Activated CD4-positive, alpha-beta T cell treated with anti-CD3 and anti-CD28 coated beads, Interleukin-2, amount 10 ng/mL, durations not matched to agents 24 days and 14 days (primary cell): ENCODE data around the gene MYRF. TPM values are rescaled to one million over a fixed set of nuclear protein-coding genes. Genes with fewer than 3 reads are reported as not detected.

Experiments
- DNase-seq: peaks from one replicate; pipeline ENCODE4 v3.0.0; 2022
- H3K27ac Mint-ChIP-seq: one replicate; pipeline ENCODE4 v1.8.0; 2022; ENCODE audit warnings: mild to moderate bottlenecking, mixed read lengths
- H3K27me3 Mint-ChIP-seq: one replicate; pipeline ENCODE4 v1.8.0; 2022; ENCODE audit warnings: mixed read lengths
- H3K36me3 Mint-ChIP-seq: one replicate; pipeline ENCODE4 v1.8.0; 2022; ENCODE audit warnings: low read depth, mild to moderate bottlenecking, mixed read lengths
- H3K4me1 Mint-ChIP-seq: one replicate; pipeline ENCODE4 v1.8.0; 2021; ENCODE audit warnings: mixed read lengths
- H3K4me3 Mint-ChIP-seq: one replicate; pipeline ENCODE4 v1.8.0; 2022; ENCODE audit warnings: mild to moderate bottlenecking, moderate library complexity, mixed read lengths
- H3K9me3 Mint-ChIP-seq: one replicate; pipeline ENCODE4 v1.8.0; 2021; ENCODE audit warnings: mixed read lengths
- intact Hi-C: fragments of 100-400 bp; cut with micrococcal nuclease; formaldehyde crosslinking; loops from one replicate; pipeline ENCODE4 v1.15.1; 2023
- total RNA-seq: library from RNA; stranded (reverse); gene quantifications from 2 replicates; pipeline ENCODE4 v1.2.3, GENCODE V29; 2022

Gene MYRF
- total RNA-seq, 1 donor from 2014 or later, result 1.2 TPM

DNA sequence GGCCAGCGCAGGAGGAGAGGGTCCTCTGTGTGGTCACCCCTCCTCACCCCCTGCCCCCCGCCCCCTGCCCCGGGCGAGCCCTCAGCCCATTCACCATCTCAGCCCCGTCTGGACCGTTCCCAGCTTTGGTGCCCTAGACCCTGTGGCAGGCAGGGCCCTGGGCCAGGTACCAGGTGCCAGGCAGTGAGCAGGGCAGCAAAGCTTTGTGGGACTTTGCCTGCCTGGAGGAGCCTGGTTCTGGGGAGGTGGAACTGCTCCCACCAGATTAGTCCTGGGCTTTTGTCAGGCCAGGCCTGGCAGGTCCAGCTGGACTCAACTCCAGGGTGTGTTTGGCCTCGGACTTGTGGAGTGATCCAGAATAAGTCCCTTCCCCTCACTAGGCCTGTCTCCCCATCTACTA is 13.7 kb upstream of the MYRF start:
- Mint-ChIP-seq H3K27me3 (no peaks in the 10 kb centered on the region), H3K27ac (no peak overlapping the region), H3K9me3 (no peaks in the 10 kb centered on the region), H3K4me1 (no peaks in the 10 kb centered on the region), H3K36me3 (no peaks in the 10 kb centered on the region), H3K4me3 (no peak overlapping the region)
- DNase-seq, result no peak
- intact Hi-C loops, result no loop called here

DNA sequence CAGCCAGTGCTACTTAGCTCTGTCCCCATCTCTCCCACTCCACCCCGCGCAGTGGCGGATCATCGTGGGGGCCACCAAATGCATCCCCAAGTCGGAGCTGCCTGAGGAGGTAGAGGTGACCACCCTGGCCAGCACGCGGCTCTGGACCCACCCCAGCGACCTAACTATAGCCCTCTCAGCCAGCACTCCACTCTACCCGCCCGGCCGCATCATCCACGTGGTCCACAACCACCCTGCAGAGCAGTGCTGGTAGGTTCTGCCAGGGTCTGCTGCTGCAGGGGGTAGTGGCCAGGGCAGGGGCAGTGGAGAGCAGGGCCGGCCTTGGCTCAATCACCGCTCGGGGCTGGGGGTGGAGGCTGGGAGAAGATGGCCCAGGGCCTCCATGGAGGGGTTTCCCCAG is 13.0 kb upstream of the MYRF start:
- H3K9me3 Mint-ChIP-seq, result no peaks in the 10 kb centered on the region
- no peaks in the 10 kb centered on the region for H3K36me3 Mint-ChIP-seq
- intact Hi-C loops, result no loop called here
- no peak overlapping the region for H3K4me3 Mint-ChIP-seq
- no peak overlapping the region for H3K27ac Mint-ChIP-seq
- no peak for DNase-seq
- H3K4me1 Mint-ChIP-seq, result no peaks in the 10 kb centered on the region
- no peaks in the 10 kb centered on the region for H3K27me3 Mint-ChIP-seq

DNA sequence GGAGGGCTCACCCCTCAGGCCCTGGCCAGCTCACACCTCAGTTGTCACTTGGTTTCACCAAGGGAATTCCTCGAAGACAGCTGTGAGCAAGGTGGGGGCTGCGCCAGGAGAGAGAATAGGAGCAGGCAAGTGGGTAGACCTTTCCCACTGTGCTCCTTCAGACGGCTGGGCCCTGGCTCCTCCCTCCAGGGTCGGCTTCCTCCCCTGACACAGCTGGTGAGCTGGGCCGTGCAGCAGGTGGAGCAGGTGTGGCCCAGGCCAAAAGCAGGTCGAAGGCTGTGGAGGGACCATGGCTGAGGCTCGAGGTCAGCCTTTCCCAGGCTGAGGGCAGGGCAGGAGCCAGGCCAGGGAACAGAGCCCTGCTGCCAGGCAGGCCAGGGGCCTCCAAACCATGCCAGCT is 12.5 kb upstream of the MYRF start:
- Mint-ChIP-seq H3K27ac (no peak overlapping the region), H3K4me1 (no peaks in the 10 kb centered on the region), H3K27me3 (no peaks in the 10 kb centered on the region)

DNA sequence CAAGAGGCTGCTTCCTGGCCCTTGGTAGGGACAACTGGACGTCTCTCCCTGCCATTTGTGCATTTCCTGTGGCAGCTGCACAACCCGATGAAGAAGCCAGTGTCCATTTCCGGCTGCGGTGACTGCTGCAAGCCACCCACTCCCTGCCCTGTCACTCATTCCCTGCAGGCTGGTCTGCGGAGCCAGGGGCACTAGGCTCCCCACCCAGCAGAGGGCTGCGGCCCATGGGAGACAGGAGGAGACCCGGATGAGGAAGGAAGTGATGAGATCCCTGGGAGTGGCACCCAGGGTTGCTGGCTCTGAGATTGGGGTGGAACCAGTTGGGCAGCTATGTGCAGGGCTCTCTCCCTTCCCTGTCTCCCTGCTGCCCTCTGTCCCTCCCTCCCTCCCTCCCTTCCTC is 10.0 kb upstream of the MYRF start:
- no peaks in the 10 kb centered on the region for H3K36me3 Mint-ChIP-seq
- no peak overlapping the region for H3K4me3 Mint-ChIP-seq
- intact Hi-C loops, result no loop called here
- no peaks in the 10 kb centered on the region for H3K27me3 Mint-ChIP-seq
- H3K4me1 Mint-ChIP-seq, result no peaks in the 10 kb centered on the region
- H3K27ac Mint-ChIP-seq, result no peak overlapping the region
- DNase-seq, result no peak
- no peaks in the 10 kb centered on the region for H3K9me3 Mint-ChIP-seq

More for the DNA sequence above, 12.5 kb upstream of the MYRF start:
- H3K9me3 Mint-ChIP-seq, result no peaks in the 10 kb centered on the region
- intact Hi-C loops, result no loop called here
- H3K4me3 Mint-ChIP-seq, result no peak overlapping the region
- no peaks in the 10 kb centered on the region for H3K36me3 Mint-ChIP-seq
- no peak for DNase-seq

DNA sequence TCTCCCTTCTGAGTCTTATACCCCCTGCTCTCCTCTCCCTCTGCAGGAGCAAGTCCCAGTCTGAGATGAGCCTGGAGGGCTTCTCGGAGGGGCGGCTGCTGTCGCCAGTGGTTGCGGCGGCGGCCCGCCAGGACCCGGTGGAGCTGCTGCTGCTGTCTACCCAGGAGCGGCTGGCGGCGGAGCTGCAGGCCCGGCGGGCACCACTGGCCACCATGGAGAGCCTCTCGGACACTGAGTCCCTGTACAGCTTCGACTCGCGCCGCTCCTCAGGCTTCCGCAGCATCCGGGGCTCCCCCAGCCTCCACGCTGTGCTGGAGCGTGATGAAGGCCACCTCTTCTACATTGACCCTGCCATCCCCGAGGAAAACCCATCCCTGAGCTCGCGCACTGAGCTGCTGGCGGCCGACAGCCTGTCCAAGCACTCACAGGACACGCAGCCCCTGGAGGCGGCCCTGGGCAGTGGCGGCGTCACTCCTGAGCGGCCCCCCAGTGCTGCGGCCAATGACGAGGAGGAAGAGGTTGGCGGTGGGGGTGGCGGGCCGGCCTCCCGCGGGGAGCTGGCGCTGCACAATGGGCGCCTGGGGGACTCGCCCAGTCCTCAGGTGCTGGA is 8.8 kb upstream of the MYRF start:
- no peaks in the 10 kb centered on the region for H3K27me3 Mint-ChIP-seq
- intact Hi-C loops, result no loop called here
- no peak for DNase-seq
- H3K4me1 Mint-ChIP-seq, result no peaks in the 10 kb centered on the region
- H3K27ac Mint-ChIP-seq, result no peak overlapping the region
- H3K4me3 Mint-ChIP-seq, result no peak overlapping the region
- no peaks in the 10 kb centered on the region for H3K9me3 Mint-ChIP-seq
- H3K36me3 Mint-ChIP-seq, result no peaks in the 10 kb centered on the region

DNA sequence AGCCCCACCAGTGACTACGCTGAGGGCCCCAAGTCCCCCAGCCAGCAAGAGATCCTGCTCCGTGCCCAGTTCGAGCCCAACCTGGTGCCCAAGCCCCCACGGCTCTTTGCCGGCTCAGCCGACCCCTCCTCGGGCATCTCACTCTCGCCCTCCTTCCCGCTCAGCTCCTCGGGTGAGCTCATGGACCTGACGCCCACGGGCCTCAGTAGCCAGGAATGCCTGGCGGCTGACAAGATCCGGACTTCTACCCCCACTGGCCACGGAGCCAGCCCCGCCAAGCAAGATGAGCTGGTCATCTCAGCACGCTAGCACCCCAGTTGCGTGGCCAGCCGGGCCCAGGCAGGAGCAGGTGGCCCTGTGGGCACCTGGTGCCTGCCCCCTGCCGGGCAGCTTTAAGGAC is 8.3 kb upstream of the MYRF start:
- Mint-ChIP-seq H3K36me3 (no peaks in the 10 kb centered on the region), H3K4me1 (no peaks in the 10 kb centered on the region), H3K27ac (no peak overlapping the region), H3K27me3 (no peaks in the 10 kb centered on the region), H3K4me3 (no peak overlapping the region), H3K9me3 (no peaks in the 10 kb centered on the region)
- intact Hi-C loops, result no loop called here
- no peak for DNase-seq

DNA sequence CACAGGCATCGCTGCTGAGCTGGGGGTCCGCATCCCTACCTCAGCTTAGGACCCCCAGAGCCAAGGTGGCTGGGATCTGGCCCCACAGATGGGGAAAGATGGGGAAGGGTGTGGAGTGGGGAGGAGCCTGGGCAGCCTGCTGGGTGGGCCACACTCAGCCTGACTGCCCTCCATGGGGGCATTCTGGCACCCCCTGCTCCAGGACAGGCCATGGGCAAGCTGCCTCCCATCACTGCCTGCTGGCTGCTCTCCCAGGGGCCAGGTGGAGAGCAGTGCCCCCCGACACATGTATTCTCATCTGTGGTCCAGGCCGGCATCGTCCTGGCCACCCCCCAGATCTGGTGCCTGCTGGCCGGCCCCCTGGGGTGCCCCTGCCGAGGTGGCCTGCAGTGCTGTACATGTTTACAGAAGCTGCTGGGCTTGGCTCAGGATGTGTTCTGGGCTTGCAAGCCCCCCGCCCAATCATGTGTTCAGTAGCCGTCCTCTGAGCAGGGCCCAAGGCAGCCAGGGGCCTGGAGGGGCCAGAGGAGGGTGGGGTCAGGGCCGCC is 7.8 kb upstream of the MYRF start:
- H3K27me3 Mint-ChIP-seq, result peaks cover 3% of the 10 kb centered on the region
- H3K4me1 Mint-ChIP-seq, result no peaks in the 10 kb centered on the region
- intact Hi-C loops, result loop anchor here (5.0 kb wide), 1 partner anchor 363 kb away; no protein-coding TSS in a partner anchor

DNA sequence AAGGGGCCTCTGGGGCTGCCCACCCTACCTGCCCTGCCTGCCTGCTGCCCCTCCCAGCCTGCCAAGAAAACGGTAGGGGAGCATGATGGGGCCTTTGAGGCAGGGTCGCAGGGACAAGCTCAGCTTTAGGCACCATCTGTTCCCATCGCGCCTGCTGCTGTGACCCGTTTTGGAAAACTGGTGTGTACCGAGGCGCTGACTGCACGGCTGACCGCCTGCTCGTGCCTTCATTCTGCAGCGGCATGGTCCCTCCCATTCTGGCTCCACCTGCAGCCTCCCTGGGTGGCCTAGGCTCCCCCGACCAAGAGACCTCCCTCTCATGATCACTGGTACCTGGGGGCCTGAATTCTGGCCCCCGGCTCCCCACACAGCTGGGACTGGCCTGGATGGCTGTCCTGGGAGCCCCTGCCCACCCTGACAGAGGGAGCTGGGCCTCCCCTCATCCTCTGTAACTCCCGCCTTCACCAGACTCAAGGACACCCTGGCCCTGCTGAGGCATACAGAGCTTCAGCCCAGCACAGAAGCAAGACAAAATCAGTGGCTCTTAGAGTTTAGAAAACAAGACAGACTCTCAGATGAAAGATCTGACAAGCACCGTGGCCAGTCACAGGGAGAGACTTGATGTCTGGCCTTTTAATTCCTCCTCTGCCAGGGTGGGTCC is 6.5 kb upstream of the MYRF start:
- Mint-ChIP-seq H3K27ac (no peak overlapping the region), H3K9me3 (no peaks in the 10 kb centered on the region), H3K27me3 (peaks cover 6% of the 10 kb centered on the region), H3K36me3 (no peaks in the 10 kb centered on the region), H3K4me1 (no peaks in the 10 kb centered on the region), H3K4me3 (no peak overlapping the region)
- DNase-seq, result no peak
- intact Hi-C loops, result loop anchor here (5.0 kb wide), 1 partner anchor 361 kb away; no protein-coding TSS in a partner anchor

More for the DNA sequence above, 7.8 kb upstream of the MYRF start:
- Mint-ChIP-seq H3K36me3 (no peaks in the 10 kb centered on the region), H3K4me3 (no peak overlapping the region), H3K27ac (no peak overlapping the region), H3K9me3 (no peaks in the 10 kb centered on the region)
- DNase-seq, result no peak

DNA sequence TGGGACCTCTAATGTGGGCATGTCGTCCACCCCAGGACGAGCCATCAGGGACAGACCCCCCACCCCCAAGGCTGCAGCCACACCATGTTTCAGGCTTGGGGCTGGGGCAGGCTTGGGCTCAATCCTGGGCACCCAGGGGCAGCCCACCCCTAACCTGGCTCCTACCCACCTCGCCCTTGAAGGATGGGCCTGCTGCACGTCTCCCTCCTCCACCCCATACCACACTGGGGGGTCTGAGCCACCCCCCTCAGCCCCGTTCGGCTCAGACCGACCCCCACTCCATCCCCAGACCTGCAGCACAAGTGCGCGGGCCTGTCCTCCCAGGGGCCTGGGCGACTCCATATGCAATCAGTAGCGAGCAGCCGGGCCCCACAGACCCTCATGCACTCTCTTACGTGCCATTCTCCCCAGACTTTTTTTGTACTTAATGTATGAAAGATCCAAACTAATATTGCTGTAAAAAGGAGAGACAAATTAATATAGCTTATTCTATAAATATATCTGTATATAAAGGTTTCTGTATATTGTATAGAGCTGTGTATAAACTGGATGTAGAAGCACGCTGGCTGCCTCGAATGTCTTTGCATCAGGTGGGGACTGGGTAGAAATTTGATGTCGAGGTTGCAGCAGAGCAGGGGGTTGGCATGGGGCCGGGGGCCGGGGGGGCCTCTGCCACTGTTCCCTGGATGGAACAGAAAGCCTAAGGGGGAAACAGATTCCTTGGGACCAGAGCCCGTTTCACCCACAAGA is 5.8 kb upstream of the MYRF start:
- intact Hi-C loops, result loop anchor here (5.0 kb wide), 1 partner anchor 361 kb away; no protein-coding TSS in a partner anchor
- no peak for DNase-seq
- Mint-ChIP-seq H3K36me3 (no peaks in the 10 kb centered on the region), H3K4me1 (peaks cover 3% of the 10 kb centered on the region), H3K27ac (no peak overlapping the region), H3K4me3 (no peak overlapping the region), H3K27me3 (peaks cover 11% of the 10 kb centered on the region), H3K9me3 (no peaks in the 10 kb centered on the region)

DNA sequence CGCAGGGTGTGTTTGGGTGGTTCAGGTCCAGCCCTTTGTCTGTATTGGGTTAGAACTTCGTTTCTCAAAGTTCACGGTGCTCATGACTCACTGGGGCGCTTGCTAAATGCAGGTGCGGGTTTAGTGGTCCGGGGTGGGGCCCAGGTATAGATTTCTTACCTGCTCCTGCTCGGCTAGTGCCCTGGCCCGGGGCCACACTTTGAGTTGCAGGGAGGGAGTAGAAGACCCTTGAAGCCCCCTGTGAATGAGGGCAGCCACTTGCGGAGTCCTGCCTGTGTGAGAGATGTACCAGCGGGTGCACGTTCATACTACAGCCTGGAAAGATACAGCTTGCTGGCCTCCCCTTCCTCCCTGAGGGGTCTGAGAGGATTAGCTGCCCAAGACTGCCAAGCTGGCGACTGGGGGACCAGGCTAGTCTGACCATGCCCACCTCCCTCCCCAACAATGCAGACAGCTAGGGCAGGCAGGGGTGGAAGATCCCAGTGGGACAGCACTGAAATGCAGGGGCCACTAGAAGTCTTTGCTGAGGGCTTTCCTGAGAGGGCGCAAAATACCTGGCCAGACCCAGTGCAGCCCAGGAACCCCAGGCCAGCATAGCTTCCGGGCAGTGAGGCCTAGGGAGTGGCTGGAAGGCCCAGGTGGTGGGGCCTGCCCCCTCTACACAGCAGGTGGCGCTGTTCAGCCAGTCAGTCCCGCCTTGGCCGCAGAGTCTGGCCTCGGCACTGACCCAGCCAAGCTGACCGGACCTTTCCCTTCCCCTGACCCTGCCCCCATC is 5.1 kb upstream of the MYRF start:
- peaks cover 13% of the 10 kb centered on the region for H3K27me3 Mint-ChIP-seq
- peak; percentile 88 for DNase-seq
- intact Hi-C loops, result loop anchor here (5.0 kb wide), 1 partner anchor 360 kb away; no protein-coding TSS in a partner anchor
- no peak overlapping the region for H3K27ac Mint-ChIP-seq
- peaks cover 3% of the 10 kb centered on the region for H3K4me1 Mint-ChIP-seq
- no peaks in the 10 kb centered on the region for H3K36me3 Mint-ChIP-seq
- no peaks in the 10 kb centered on the region for H3K9me3 Mint-ChIP-seq
- no peak overlapping the region for H3K4me3 Mint-ChIP-seq

DNA sequence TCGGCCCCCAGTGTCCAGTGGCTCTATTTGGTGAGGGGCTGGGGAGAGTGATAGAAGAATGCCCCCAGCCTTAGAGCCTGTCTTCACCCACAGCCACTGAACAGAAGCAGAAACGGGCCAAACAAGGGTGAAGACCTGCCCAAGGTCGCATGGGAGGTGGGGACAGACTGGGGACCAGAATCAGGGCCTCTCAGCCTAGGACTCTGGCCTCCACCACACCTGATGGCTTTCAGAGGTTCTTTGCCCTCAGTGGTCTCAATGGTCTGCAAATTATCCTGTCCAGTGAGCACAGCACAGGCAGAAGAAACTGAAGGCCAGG is 4.5 kb upstream of the MYRF start:
- intact Hi-C loops, result loop anchor here (5.0 kb wide), 1 partner anchor 359 kb away; no protein-coding TSS in a partner anchor
- Mint-ChIP-seq H3K27me3 (peaks cover 14% of the 10 kb centered on the region), H3K4me1 (peaks cover 4% of the 10 kb centered on the region), H3K4me3 (no peak overlapping the region), H3K27ac (no peak overlapping the region), H3K9me3 (no peaks in the 10 kb centered on the region), H3K36me3 (no peaks in the 10 kb centered on the region)
- DNase-seq, result no peak

DNA sequence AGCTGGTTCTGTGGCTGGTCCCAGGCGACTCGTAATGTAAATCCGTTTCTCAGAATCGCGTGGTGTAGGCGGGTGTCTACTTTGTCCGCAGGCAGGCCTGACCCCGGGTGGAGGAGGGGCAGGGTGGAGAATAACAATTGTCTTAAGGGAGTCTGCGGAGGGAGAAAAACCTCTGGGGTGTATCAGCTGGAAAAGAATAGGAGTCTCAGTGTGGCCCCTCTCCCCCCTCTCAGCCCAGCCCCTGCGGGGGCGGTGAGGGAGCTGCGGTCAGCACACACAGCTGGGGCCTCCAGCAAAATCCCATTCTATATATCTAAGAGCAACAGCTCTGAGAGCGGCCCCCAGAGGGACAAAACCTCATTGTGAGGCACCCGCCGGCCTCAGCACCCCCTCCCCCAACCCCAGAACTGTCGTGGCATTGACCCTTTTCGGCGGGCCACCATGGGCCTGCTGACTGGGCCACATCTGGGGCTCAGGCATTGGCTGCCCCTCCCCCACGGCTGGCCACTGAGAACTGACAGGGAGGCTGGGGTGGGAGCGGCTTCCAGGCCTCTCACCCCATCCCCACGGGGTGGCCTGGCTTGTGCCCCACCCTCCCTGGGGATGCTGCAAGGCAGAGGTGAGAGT is 2.7 kb upstream of the MYRF start:
- H3K36me3 Mint-ChIP-seq, result no peaks in the 10 kb centered on the region
- no peaks in the 10 kb centered on the region for H3K9me3 Mint-ChIP-seq
- no peak overlapping the region for H3K27ac Mint-ChIP-seq
- no peak overlapping the region for H3K4me3 Mint-ChIP-seq
- H3K27me3 Mint-ChIP-seq, result peaks cover 25% of the 10 kb centered on the region
- intact Hi-C loops, result loop anchor here (5.0 kb wide), 1 partner anchor 358 kb away; no protein-coding TSS in a partner anchor
- H3K4me1 Mint-ChIP-seq, result peaks cover 5% of the 10 kb centered on the region
- no peak for DNase-seq

DNA sequence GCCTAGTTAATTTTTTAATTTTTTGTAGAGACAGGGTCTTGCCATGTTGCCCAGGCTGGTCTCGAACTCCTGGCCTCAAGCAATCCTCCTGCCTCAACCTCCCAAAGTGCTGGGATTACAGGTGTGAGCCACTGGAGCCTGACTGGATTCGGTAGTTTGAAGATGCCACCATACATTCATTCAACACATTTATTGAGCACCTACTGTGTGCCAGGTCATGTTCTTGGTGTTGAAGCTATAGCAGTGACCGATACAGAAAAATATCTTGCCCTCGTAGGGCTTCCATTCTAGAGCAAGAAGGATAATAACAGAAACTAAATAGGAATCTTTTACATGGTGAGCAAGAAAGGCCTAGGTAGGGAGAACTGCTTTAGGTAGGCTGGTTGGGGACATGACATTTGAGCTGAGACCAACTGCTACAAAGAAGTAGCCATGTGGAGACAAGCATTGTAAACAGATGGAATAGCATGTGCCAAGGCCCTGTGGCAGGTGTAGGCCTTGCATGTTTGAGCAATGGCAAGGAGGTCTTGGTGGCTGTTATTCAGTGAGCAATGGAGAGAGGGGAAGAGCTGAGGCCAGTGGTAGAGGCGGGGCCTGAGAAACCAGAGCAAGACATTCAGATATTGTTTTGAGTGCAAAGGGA is 1.7 kb upstream of the MYRF start:
- H3K27ac Mint-ChIP-seq, result no peak overlapping the region
- DNase-seq, result no peak
- intact Hi-C loops, result no loop called here
- H3K4me1 Mint-ChIP-seq, result peaks cover 5% of the 10 kb centered on the region
- H3K4me3 Mint-ChIP-seq, result peak overlapping the region; percentile 39
- no peaks in the 10 kb centered on the region for H3K9me3 Mint-ChIP-seq
- H3K27me3 Mint-ChIP-seq, result peaks cover 25% of the 10 kb centered on the region
- no peaks in the 10 kb centered on the region for H3K36me3 Mint-ChIP-seq
